Pancreas (tissue), 10 donors: ENCODE measurements around the gene CTSZ. TPM values are rescaled to one million over a fixed set of nuclear protein-coding genes. Genes with fewer than 3 reads are reported as not detected.
"Not testable (repeated sequence)": the region's sequence is repeated elsewhere in the genome, so short reads cannot be mapped to it uniquely, and the experiment has no call there.

Experiments used
- ATAC-seq, 4 donors: fragments of 200-7000 bp; cut with Tn5 transposase; one replicate each; pipeline versions ENCODE4 v1.8.0 to v1.9.1; 2020; ENCODE audit warnings: mild to moderate bottlenecking in 4 of 4, moderate library complexity in 4 of 4
- DNase-seq, 6 donors: peaks; one replicate each; pipeline ENCODE4 v3.0.0-alpha.2; 2020
- FAIRE-seq: peaks from 2 replicates; lab custom pipeline; 2012; peaks lifted over from hg19 to GRCh38; lab: Jason Lieb, UNC
- H3K27ac ChIP-seq, 4 donors: fragments of 200-600 bp; sonication (generic); 1 replicate in 3 of 4; 2 replicates in 1 of 4; pipeline versions ENCODE4 v1.5.0 to v1.8.0; 2020
- H3K27me3 ChIP-seq, 4 donors: fragments of 200-600 bp; one replicate each; pipeline ENCODE4 v1.8.0; 2021
- H3K36me3 ChIP-seq, 3 donors: fragments of 200-600 bp; sonication (generic) in 1 of 3; one replicate each; pipeline versions ENCODE4 v1.5.0 to v1.8.0; 2020 to 2021
- H3K4me1 ChIP-seq, 3 donors: fragments of 200-600 bp; one replicate each; pipeline ENCODE4 v1.8.0; 2021
- H3K4me3 ChIP-seq, 4 donors: fragments of 200-600 bp; sonication (generic) in 2 of 4; one replicate each; pipeline versions ENCODE4 v1.5.0 to v1.8.0; 2020 to 2021
- H3K9me3 ChIP-seq, 4 donors: fragments of 200-600 bp; one replicate each; pipeline ENCODE4 v1.8.0; 2021
- whole genome bisulfite sequencing, 2 donors: extraction: QIAGEN DNeasy Blood & Tissue Kit; methylation state at CpG; one replicate each; pipeline ENCODE4 v1.1.7; 2013; 5-methylcytosine and 5-hydroxymethylcytosine counted together
- intact Hi-C, 3 donors: fragments of 100-400 bp; cut with DNase I; formaldehyde crosslinking; loops; one replicate each; pipeline versions ENCODE4 v1.11.1 to v1.14.2; 2022
- polyA plus RNA-seq, 2 donors: library from polyadenylated mRNA; stranded (reverse); fragments of 200-250 nt; gene quantifications; one replicate each; pipeline ENCODE4 v1.2.3, GENCODE V29; 2013
- total RNA-seq, 6 donors: library from RNA; stranded (reverse); fragmentation: NEBNext Ultra II Directional in 4 of 6; extraction: Animal tissue kit (Norgen Biotek cat#: 25700) in 4 of 6; gene quantifications; one replicate each; pipeline versions ENCODE4 v1.2.1 to v1.2.4, GENCODE V29; 2021 to 2023
- TF ChIP-seq, protein P1 (sequence below), 4 donors: fragments of 200-600 bp; sonication (generic) in 3 of 4; IDR thresholded peaks; one replicate each; pipeline versions ENCODE4 v1.5.0 to v1.8.0; 2021; ENCODE audit warnings: antibody characterized with exemption in 4 of 4
- donor health status: healthy with polysubstance abuse.
- donor health status: DM: no; HTN: no; CAD: no; lungs with moderate emphysema.
- donor health status: DM: no; HTN: no; CAD: no.
- donor health status: control.
- donor health status: control.
- donor health status: Bipolar disorder and iron deficiency.
- donor health status: DM: yes; HTN: yes; CAD: no.
- donor health status: DM: no; HTN: no; CAD: no.
- donor health status: DM: no; HTN: no; CAD: no.
- donor health status: DM: yes; HTN: yes; CAD: no.

The CTSZ gene
- total and polyA plus RNA-seq, 8 donors = 33.7 to 107 (median 51.5) TPM

- 78 to 92% methylated on average over 1 of the region's 1 CpG for WGBS, 2 donors
- Histone ChIP-seq H3K4me1 (no peaks in the 10 kb centered on the region), H3K4me3 (no peak overlapping the region), H3K9me3 (no peaks in the 10 kb centered on the region), H3K27ac (no peak overlapping the region), H3K36me3 (no peaks in the 10 kb centered on the region), H3K27me3 (no peaks in the 10 kb centered on the region)
- FAIRE-seq = no peak
- intact Hi-C loops = loop anchor here in 1 of 3 donors (10.0 kb wide), 1 partner anchor 75 kb away; no protein-coding TSS in a partner anchor
- TF ChIP-seq, protein P1, sequence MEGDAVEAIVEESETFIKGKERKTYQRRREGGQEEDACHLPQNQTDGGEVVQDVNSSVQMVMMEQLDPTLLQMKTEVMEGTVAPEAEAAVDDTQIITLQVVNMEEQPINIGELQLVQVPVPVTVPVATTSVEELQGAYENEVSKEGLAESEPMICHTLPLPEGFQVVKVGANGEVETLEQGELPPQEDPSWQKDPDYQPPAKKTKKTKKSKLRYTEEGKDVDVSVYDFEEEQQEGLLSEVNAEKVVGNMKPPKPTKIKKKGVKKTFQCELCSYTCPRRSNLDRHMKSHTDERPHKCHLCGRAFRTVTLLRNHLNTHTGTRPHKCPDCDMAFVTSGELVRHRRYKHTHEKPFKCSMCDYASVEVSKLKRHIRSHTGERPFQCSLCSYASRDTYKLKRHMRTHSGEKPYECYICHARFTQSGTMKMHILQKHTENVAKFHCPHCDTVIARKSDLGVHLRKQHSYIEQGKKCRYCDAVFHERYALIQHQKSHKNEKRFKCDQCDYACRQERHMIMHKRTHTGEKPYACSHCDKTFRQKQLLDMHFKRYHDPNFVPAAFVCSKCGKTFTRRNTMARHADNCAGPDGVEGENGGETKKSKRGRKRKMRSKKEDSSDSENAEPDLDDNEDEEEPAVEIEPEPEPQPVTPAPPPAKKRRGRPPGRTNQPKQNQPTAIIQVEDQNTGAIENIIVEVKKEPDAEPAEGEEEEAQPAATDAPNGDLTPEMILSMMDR (IDR thresholded peaks at IDR 0.05) = no peak
- DNase-seq = no peak
- no peak for ATAC-seq
Observed at GRCh38 chr20:58970146-58970545, 36.9 kb downstream of the CTSZ start.

DNA sequence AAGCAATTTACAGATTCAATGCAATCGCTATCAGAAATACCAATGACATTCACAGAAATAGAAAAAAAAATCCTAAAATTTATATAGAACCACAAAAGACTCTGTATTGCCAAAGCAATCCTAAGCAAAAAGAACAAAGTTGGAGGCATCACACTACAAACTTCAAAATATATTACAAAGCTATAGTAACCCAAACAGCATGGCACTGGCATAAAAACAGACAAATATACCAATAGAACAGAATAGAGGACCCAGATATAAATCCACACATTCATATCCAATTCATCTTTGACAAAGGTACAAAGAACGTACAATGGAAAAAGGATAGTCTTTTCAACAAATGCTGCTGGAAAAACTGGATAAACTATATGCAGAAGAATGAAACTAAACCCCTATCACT is 37.6 kb downstream of the CTSZ start:
- no peak overlapping the region for H3K27ac ChIP-seq
- no peak overlapping the region for H3K4me3 ChIP-seq
- intact Hi-C loops = no loop called here
- TF ChIP-seq, protein P1 (IDR thresholded peaks at IDR 0.05) = no peak
- FAIRE-seq (no peak), ATAC-seq (no peak), DNase-seq (no peak)
- no peaks in the 10 kb centered on the region for H3K36me3 ChIP-seq
- H3K9me3 ChIP-seq = no peaks in the 10 kb centered on the region
- 69 to 70% methylated on average over 2 of the region's 2 CpGs for WGBS, 2 donors
- H3K4me1 ChIP-seq = no peaks in the 10 kb centered on the region
- no peaks in the 10 kb centered on the region for H3K27me3 ChIP-seq

GRCh38 chr20:58967652-58968429 is 39.2 kb downstream of the CTSZ start:
- Histone ChIP-seq H3K27me3 (no peaks in the 10 kb centered on the region), H3K4me3 (no peak overlapping the region), H3K27ac (no peak overlapping the region), H3K9me3 (no peaks in the 10 kb centered on the region), H3K4me1 (no peaks in the 10 kb centered on the region), H3K36me3 (no peaks in the 10 kb centered on the region)
- no peak for FAIRE-seq
- TF ChIP-seq, protein P1 (IDR thresholded peaks at IDR 0.05) = no peak
- no peak for DNase-seq
- ATAC-seq = no peak
- WGBS, 2 donors = 74 to 83% methylated on average over 10 of the region's 10 CpGs
- intact Hi-C loops = no loop called here

DNA sequence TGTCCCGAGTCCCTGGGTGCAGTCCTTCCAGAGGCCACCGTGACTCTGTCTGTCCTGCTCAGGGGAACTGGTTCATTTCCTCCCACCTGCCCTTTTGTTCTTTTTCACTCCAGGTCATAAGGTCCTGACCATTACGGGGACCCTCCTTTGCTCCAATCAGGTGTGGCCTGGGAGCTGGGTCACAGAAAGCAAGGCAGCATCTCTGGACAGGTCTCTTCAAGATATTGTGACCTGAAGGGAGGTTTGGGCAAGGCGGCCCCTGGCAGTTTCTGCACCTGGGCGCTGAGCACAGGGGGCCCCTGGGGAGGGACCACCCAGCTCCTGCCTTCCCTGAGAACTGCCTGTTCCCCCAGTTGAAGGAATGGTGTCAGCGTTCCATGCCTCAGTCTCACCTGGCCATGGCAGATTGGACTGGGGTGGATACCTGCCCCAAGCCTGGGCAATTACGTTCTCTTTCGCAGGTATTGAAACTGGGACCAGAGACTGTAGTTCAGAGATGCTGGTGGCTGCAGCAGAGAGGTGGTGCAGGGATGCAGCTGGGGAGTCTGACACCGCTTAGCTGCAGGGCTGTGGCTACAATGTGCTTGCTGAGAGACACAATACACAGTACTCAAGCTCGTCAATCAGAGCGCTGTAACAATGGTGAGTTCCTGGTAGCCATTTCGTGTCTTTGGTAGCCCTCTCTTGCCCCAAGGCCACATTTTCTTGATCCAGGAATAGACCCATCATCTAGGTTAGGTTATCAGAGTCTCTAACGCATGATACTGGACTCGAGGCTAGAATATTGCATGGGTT is 41.6 kb downstream of the CTSZ start:
- H3K4me3 ChIP-seq = no peak overlapping the region
- WGBS, 2 donors = 64 to 68% methylated on average over 14 of the region's 14 CpGs
- FAIRE-seq (no peak), ATAC-seq (no peak), DNase-seq (no peak)
- no peak overlapping the region for H3K27ac ChIP-seq
- H3K4me1 ChIP-seq = no peaks in the 10 kb centered on the region
- H3K36me3 ChIP-seq = no peaks in the 10 kb centered on the region
- no peaks in the 10 kb centered on the region for H3K27me3 ChIP-seq
- intact Hi-C loops = no loop called here
- TF ChIP-seq, protein P1 (IDR thresholded peaks at IDR 0.05) = no peak
- H3K9me3 ChIP-seq = no peaks in the 10 kb centered on the region

DNA sequence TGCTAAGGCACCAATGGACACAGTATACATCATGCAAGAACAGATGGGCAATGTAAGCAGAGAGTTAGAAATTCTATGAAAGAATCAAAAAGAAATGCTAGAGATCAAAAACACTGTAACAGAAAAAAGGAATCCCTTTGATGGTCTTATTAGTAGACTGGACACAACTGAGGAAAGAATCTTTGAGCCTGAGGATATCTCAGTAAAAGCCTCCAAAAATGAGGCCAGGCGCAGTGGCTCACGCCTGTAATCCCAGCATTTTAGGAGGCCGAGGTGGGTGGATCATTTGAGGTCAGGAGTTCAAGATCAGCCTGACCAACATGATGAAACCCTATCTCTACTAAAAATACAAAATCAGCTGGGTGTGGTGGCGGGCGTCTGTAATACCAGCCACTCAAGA is 43.1 kb downstream of the CTSZ start:
- H3K27ac ChIP-seq, H3K9me3 ChIP-seq, DNase-seq, ATAC-seq, H3K27me3 ChIP-seq, H3K36me3 ChIP-seq, intact Hi-C loops, H3K4me3 ChIP-seq, FAIRE-seq, H3K4me1 ChIP-seq: not testable (repeated sequence)
- 84 to 87% methylated on average over 5 of the region's 5 CpGs for WGBS, 2 donors
